ENCODE data around the gene SPRN.

DNA sequence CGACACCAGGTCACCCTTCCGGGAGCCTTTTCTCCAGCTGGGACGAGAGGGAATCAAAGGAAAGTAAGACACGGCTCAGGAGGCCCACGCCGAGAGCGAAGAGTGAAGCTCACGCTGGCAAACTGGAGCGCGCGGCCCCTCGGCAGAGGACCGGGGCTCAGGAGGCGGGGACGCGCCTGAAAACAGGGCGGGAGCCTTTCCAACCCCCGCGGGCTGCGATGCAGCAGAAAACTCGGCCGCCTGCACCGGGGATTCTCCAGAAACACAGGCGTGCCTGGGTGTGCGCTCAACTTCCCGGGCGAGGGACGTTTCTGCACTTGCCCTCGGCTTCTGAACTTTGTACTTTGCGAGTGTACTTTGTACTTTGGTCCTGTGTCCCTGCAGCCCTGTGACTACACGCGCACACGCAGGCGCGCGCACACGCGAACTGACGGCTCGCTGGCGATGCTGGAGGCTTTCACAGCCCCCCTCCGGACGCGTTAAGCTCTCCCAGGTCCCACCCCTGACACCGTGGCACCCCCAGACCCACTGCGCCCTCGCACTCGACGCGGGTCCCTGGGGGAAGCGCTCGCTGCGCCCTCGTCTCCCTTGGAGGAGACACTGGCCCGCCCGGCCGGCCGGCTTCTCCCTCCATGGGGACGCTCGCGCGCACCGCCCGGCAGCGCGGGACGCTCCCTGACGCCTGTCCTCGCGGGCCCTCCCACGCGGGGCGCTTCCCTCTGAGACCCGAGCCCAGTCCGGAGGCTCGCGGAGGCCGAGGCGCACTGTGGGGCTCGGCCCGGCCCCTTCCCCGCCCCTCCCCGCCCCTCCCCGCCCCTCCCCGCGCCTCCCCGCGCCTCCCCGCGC lies 46.0 kb downstream of the SPRN start:
- TF ChIP-seq CTCF (IDR thresholded peaks at IDR 0.05) (no peak), POLR2AphosphoS5 (IDR thresholded peaks at IDR 0.05; ENCODE audit: insufficient read depth in 1 of 2, low read depth in 1 of 2) (peak in 1 of 2 donors; percentile 62), POLR2A (IDR thresholded peaks at IDR 0.05) (peak in 1 of 2 donors; percentile 54)
